ENCODE measurements around the gene PRDX3. TPM values are rescaled to one million over a fixed set of nuclear protein-coding genes. Genes with fewer than 3 reads are reported as not detected.
"Not testable (repeated sequence)": the region's sequence is repeated elsewhere in the genome, so short reads cannot be mapped to it uniquely, and the experiment has no call there.

Gene PRDX3
- total and polyA plus RNA-seq, 2 donors, result 162 to 219 TPM

- Histone ChIP-seq H3K27ac (ENCODE audit: low read depth) (peak overlapping the region; percentile 92), H3K36me3 (ENCODE audit: insufficient read depth) (peaks cover 2% of the 10 kb centered on the region), H3K4me1 (ENCODE audit: insufficient read depth) (no peaks in the 10 kb centered on the region), H3K4me3 (ENCODE audit: low read depth, low read length) (peak overlapping the region; percentile 55)
- DNase-seq (ENCODE audit: extremely low spot score), result no peak
- WGBS, result 66% methylated on average over 7 of the region's 7 CpGs
These were observed 12.5 kb downstream of the PRDX3 start for GRCh38 chr10:119166118-119166500.

GRCh38 chr10:119165171-119166117, 13.2 kb downstream of the PRDX3 start, which contains the start of gene SFXN4:
TSS of gene SFXN4 (minus strand) at chr10:119165714. CDS start at chr10:119165647, 67 bp downstream.
- H3K36me3 ChIP-seq (ENCODE audit: insufficient read depth), result peaks cover 2% of the 10 kb centered on the region
- peak within 1 kb of the TSS; percentile 55 for H3K4me3 ChIP-seq (ENCODE audit: low read depth, low read length)
- H3K27ac ChIP-seq (ENCODE audit: low read depth), result peak within 1 kb of the TSS; percentile 92
- DNase-seq (ENCODE audit: extremely low spot score), result no peak
- no peaks in the 10 kb centered on the region for H3K4me1 ChIP-seq (ENCODE audit: insufficient read depth)
- under 1% methylated on average over 90 of the region's 90 CpGs for WGBS

GRCh38 chr10:119162452-119163092, 16.0 kb downstream of the PRDX3 start:
- H3K36me3 ChIP-seq (ENCODE audit: insufficient read depth), result no peaks in the 10 kb centered on the region
- no peak overlapping the region for H3K4me3 ChIP-seq (ENCODE audit: low read depth, low read length)
- no peaks in the 10 kb centered on the region for H3K4me1 ChIP-seq (ENCODE audit: insufficient read depth)
- WGBS, result 93% methylated on average over 5 of the region's 5 CpGs
- no peak for DNase-seq (ENCODE audit: extremely low spot score)
- H3K27ac ChIP-seq (ENCODE audit: low read depth), result no peak overlapping the region

- H3K4me1 ChIP-seq (ENCODE audit: insufficient read depth), result no peaks in the 10 kb centered on the region
- DNase-seq (ENCODE audit: extremely low spot score), result no peak
- no peak overlapping the region for H3K4me3 ChIP-seq (ENCODE audit: low read depth, low read length)
- no peak overlapping the region for H3K27ac ChIP-seq (ENCODE audit: low read depth)
- H3K36me3 ChIP-seq (ENCODE audit: insufficient read depth), result no peaks in the 10 kb centered on the region
- 72% methylated on average over 11 of the region's 11 CpGs for WGBS
These were observed 16.7 kb downstream of the PRDX3 start for GRCh38 chr10:119161680-119162451.

GRCh38 chr10:119159332-119159731, 19.3 kb downstream of the PRDX3 start:
- Histone ChIP-seq H3K4me3 (ENCODE audit: low read depth, low read length) (no peak overlapping the region), H3K27ac (ENCODE audit: low read depth) (no peak overlapping the region), H3K4me1 (ENCODE audit: insufficient read depth) (no peaks in the 10 kb centered on the region), H3K36me3 (ENCODE audit: insufficient read depth) (no peaks in the 10 kb centered on the region)
- DNase-seq (ENCODE audit: extremely low spot score), result no peak
- 83% methylated on average over 8 of the region's 8 CpGs for WGBS

GRCh38 chr10:119153661-119154060, 25.0 kb downstream of the PRDX3 start:
- 95% methylated on average over 12 of the region's 12 CpGs for WGBS
- no peak overlapping the region for H3K27ac ChIP-seq (ENCODE audit: low read depth)
- no peaks in the 10 kb centered on the region for H3K4me1 ChIP-seq (ENCODE audit: insufficient read depth)
- no peak for DNase-seq (ENCODE audit: extremely low spot score)
- H3K36me3 ChIP-seq (ENCODE audit: insufficient read depth), result no peaks in the 10 kb centered on the region
- H3K4me3 ChIP-seq (ENCODE audit: low read depth, low read length), result no peak overlapping the region

GRCh38 chr10:119153041-119153440, 25.6 kb downstream of the PRDX3 start:
- 94% methylated on average over 5 of the region's 5 CpGs for WGBS
- no peaks in the 10 kb centered on the region for H3K4me1 ChIP-seq (ENCODE audit: insufficient read depth)
- DNase-seq (ENCODE audit: extremely low spot score), result no peak
- no peak overlapping the region for H3K4me3 ChIP-seq (ENCODE audit: low read depth, low read length)
- no peak overlapping the region for H3K27ac ChIP-seq (ENCODE audit: low read depth)
- H3K36me3 ChIP-seq (ENCODE audit: insufficient read depth), result no peaks in the 10 kb centered on the region

GRCh38 chr10:119151601-119152000, 27.0 kb downstream of the PRDX3 start:
- H3K27ac ChIP-seq (ENCODE audit: low read depth); H3K4me3 ChIP-seq (ENCODE audit: low read depth, low read length); H3K36me3 ChIP-seq (ENCODE audit: insufficient read depth); DNase-seq (ENCODE audit: extremely low spot score); H3K4me1 ChIP-seq (ENCODE audit: insufficient read depth): not testable (repeated sequence)
- WGBS, result 97% methylated on average over 6 of the region's 6 CpGs

- DNase-seq (ENCODE audit: extremely low spot score), result no peak
- WGBS, result 85% methylated on average over 13 of the region's 13 CpGs
- H3K27ac ChIP-seq (ENCODE audit: low read depth), result no peak overlapping the region
- H3K36me3 ChIP-seq (ENCODE audit: insufficient read depth), result no peaks in the 10 kb centered on the region
- H3K4me3 ChIP-seq (ENCODE audit: low read depth, low read length), result no peak overlapping the region
- no peaks in the 10 kb centered on the region for H3K4me1 ChIP-seq (ENCODE audit: insufficient read depth)
These were observed 28.9 kb downstream of the PRDX3 start for GRCh38 chr10:119149729-119150128.

GRCh38 chr10:119149157-119149556, 29.5 kb downstream of the PRDX3 start:
- H3K4me3 ChIP-seq (ENCODE audit: low read depth, low read length), result no peak overlapping the region
- H3K27ac ChIP-seq (ENCODE audit: low read depth), result no peak overlapping the region
- DNase-seq (ENCODE audit: extremely low spot score), result no peak
- WGBS, result 95% methylated on average over 8 of the region's 8 CpGs
- no peaks in the 10 kb centered on the region for H3K4me1 ChIP-seq (ENCODE audit: insufficient read depth)
- no peaks in the 10 kb centered on the region for H3K36me3 ChIP-seq (ENCODE audit: insufficient read depth)

GRCh38 chr10:119143657-119144056, 35.0 kb downstream of the PRDX3 start:
- Histone ChIP-seq H3K4me1 (ENCODE audit: insufficient read depth) (no peaks in the 10 kb centered on the region), H3K36me3 (ENCODE audit: insufficient read depth) (no peaks in the 10 kb centered on the region), H3K4me3 (ENCODE audit: low read depth, low read length) (no peak overlapping the region), H3K27ac (ENCODE audit: low read depth) (no peak overlapping the region)
- WGBS, result 81% methylated on average over 10 of the region's 10 CpGs
- DNase-seq (ENCODE audit: extremely low spot score), result no peak

GRCh38 chr10:119140603-119141245, 37.9 kb downstream of the PRDX3 start:
- no peak for DNase-seq (ENCODE audit: extremely low spot score)
- no peaks in the 10 kb centered on the region for H3K36me3 ChIP-seq (ENCODE audit: insufficient read depth)
- no peaks in the 10 kb centered on the region for H3K4me1 ChIP-seq (ENCODE audit: insufficient read depth)
- WGBS, result 85% methylated on average over 21 of the region's 21 CpGs
- no peak overlapping the region for H3K4me3 ChIP-seq (ENCODE audit: low read depth, low read length)
- no peak overlapping the region for H3K27ac ChIP-seq (ENCODE audit: low read depth)

- Histone ChIP-seq H3K36me3 (ENCODE audit: insufficient read depth) (no peaks in the 10 kb centered on the region), H3K27ac (ENCODE audit: low read depth) (no peak overlapping the region), H3K4me3 (ENCODE audit: low read depth, low read length) (no peak overlapping the region), H3K4me1 (ENCODE audit: insufficient read depth) (no peaks in the 10 kb centered on the region)
- WGBS, result 85% methylated on average over 13 of the region's 13 CpGs
- no peak for DNase-seq (ENCODE audit: extremely low spot score)
These were observed 39.0 kb downstream of the PRDX3 start for GRCh38 chr10:119139464-119140067.

All from urinary bladder (tissue), 4 donors.